ENCODE results near the gene ARHGAP18.

Gene ARHGAP18

DNA sequence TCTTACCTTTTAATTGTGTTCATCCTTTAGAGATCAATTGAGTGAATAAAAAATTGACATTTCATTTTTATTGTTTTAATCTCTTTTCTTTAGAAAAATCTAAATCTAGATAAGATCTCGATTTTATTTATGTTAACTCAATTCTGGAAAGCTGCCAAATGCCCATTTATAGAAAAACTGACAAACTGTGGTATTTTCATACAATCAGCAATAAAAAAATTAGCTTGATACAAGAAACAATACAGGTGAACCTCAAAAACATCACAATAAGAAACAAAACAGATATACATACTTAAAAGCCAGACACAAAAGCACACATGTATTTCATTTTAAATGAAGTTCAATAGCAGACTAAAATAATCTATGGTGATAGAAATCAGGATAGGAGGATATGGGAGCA, 30.0 kb upstream of the ARHGAP18 start:
- H4K20me1 ChIP-seq (ENCODE audit: control insufficient read depth, insufficient read depth, low read depth, low read length): no peaks in the 10 kb centered on the region
- no peaks in the 10 kb centered on the region for H3K27me3 ChIP-seq (ENCODE audit: control insufficient read depth, low read length)
- H3K9me2 ChIP-seq (replicated peaks; ENCODE audit: control insufficient read depth, low read length): no peaks in the 10 kb centered on the region
- H3K79me2 ChIP-seq (ENCODE audit: control insufficient read depth, low read length): no peaks in the 10 kb centered on the region
- TF ChIP-seq, protein P1, sequence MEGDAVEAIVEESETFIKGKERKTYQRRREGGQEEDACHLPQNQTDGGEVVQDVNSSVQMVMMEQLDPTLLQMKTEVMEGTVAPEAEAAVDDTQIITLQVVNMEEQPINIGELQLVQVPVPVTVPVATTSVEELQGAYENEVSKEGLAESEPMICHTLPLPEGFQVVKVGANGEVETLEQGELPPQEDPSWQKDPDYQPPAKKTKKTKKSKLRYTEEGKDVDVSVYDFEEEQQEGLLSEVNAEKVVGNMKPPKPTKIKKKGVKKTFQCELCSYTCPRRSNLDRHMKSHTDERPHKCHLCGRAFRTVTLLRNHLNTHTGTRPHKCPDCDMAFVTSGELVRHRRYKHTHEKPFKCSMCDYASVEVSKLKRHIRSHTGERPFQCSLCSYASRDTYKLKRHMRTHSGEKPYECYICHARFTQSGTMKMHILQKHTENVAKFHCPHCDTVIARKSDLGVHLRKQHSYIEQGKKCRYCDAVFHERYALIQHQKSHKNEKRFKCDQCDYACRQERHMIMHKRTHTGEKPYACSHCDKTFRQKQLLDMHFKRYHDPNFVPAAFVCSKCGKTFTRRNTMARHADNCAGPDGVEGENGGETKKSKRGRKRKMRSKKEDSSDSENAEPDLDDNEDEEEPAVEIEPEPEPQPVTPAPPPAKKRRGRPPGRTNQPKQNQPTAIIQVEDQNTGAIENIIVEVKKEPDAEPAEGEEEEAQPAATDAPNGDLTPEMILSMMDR (IDR thresholded peaks at IDR 0.05; ENCODE audit: low read depth, low read length, poor library complexity, severe bottlenecking): no peak
- no peak overlapping the region for H3K4me3 ChIP-seq (ENCODE audit: low read length)
- H3K36me3 ChIP-seq (ENCODE audit: control insufficient read depth, low read length): no peaks in the 10 kb centered on the region
- H3K4me1 ChIP-seq (ENCODE audit: control insufficient read depth, low read length): peaks cover 16% of the 10 kb centered on the region
- H3K9me3 ChIP-seq (ENCODE audit: control insufficient read depth, insufficient read depth, low read length): no peaks in the 10 kb centered on the region
- H3K27ac ChIP-seq (ENCODE audit: low read depth, low read length): no peak overlapping the region
- H3F3A ChIP-seq (ENCODE audit: control insufficient read depth, insufficient read depth): no peaks in the 10 kb centered on the region
- no peak overlapping the region for H3K4me2 ChIP-seq (ENCODE audit: low read length)

DNA sequence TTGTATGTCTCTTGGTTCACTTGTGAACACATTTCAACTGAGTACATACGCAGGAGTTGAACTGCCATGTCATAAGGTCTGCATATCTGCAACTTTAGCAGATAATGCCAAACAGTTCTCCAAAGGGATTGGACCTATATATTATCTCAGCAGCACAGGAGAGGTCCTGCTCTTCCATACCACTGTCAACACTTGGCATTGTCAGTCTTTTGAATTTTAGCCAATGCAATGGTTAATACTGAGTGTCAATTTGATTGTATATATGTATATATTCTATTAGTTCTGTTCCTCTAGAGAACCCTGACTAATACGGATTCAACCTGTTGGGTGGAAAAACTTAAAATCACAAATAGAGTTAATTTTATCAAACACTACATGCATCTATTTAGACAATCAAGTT, 26.1 kb upstream of the ARHGAP18 start:
- no peaks in the 10 kb centered on the region for H3K9me2 ChIP-seq (replicated peaks; ENCODE audit: control insufficient read depth, low read length)
- H3K9me3 ChIP-seq (ENCODE audit: control insufficient read depth, insufficient read depth, low read length): no peaks in the 10 kb centered on the region
- H3K27me3 ChIP-seq (ENCODE audit: control insufficient read depth, low read length): no peaks in the 10 kb centered on the region

DNA sequence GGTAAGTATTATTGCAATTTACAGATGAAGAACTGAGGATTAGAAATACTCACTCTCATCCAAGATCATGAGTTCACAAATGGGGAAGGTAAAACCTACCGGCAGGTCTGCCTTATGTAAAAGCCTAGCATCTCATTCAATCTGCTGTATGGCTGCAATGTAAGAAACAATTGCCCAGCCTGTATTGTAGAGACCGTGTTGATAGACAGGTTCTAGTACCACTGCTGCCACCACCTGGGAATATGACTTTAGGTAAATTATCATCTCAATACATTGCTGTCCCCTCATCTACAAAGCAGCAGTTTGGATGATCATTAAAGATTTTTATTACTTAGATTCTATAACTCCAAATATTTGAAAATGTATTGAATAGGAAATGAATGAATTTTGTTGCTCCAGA, 23.3 kb upstream of the ARHGAP18 start:
- Histone ChIP-seq H3K9me2 (replicated peaks; ENCODE audit: control insufficient read depth, low read length) (no peaks in the 10 kb centered on the region), H3K27me3 (ENCODE audit: control insufficient read depth, low read length) (no peaks in the 10 kb centered on the region), H3K27ac (ENCODE audit: low read depth, low read length) (no peak overlapping the region), H3K36me3 (ENCODE audit: control insufficient read depth, low read length) (no peaks in the 10 kb centered on the region), H3K79me2 (ENCODE audit: control insufficient read depth, low read length) (no peaks in the 10 kb centered on the region), H3F3A (ENCODE audit: control insufficient read depth, insufficient read depth) (no peaks in the 10 kb centered on the region), H3K4me2 (ENCODE audit: low read length) (no peak overlapping the region), H3K4me3 (ENCODE audit: low read length) (no peak overlapping the region), H4K20me1 (ENCODE audit: control insufficient read depth, insufficient read depth, low read depth, low read length) (no peaks in the 10 kb centered on the region), H3K9me3 (ENCODE audit: control insufficient read depth, insufficient read depth, low read length) (no peaks in the 10 kb centered on the region), H3K4me1 (ENCODE audit: control insufficient read depth, low read length) (no peaks in the 10 kb centered on the region)
- no peak for TF ChIP-seq EZH2phosphoT487 (IDR thresholded peaks at IDR 0.05; ENCODE audit: borderline replicate concordance, low read length)
- TF ChIP-seq, protein P1 (IDR thresholded peaks at IDR 0.05; ENCODE audit: low read depth, low read length, poor library complexity, severe bottlenecking): no peak

More for the DNA sequence above, 26.1 kb upstream of the ARHGAP18 start:
- no peak overlapping the region for H3K4me3 ChIP-seq (ENCODE audit: low read length)
- H3F3A ChIP-seq (ENCODE audit: control insufficient read depth, insufficient read depth): no peaks in the 10 kb centered on the region
- no peaks in the 10 kb centered on the region for H4K20me1 ChIP-seq (ENCODE audit: control insufficient read depth, insufficient read depth, low read depth, low read length)
- no peaks in the 10 kb centered on the region for H3K36me3 ChIP-seq (ENCODE audit: control insufficient read depth, low read length)
- no peaks in the 10 kb centered on the region for H3K79me2 ChIP-seq (ENCODE audit: control insufficient read depth, low read length)
- TF ChIP-seq, protein P1 (IDR thresholded peaks at IDR 0.05; ENCODE audit: low read depth, low read length, poor library complexity, severe bottlenecking): no peak
- no peak for TF ChIP-seq EZH2phosphoT487 (IDR thresholded peaks at IDR 0.05; ENCODE audit: borderline replicate concordance, low read length)
- peaks cover 4% of the 10 kb centered on the region for H3K4me1 ChIP-seq (ENCODE audit: control insufficient read depth, low read length)
- no peak overlapping the region for H3K4me2 ChIP-seq (ENCODE audit: low read length)
- no peak overlapping the region for H3K27ac ChIP-seq (ENCODE audit: low read depth, low read length)

DNA sequence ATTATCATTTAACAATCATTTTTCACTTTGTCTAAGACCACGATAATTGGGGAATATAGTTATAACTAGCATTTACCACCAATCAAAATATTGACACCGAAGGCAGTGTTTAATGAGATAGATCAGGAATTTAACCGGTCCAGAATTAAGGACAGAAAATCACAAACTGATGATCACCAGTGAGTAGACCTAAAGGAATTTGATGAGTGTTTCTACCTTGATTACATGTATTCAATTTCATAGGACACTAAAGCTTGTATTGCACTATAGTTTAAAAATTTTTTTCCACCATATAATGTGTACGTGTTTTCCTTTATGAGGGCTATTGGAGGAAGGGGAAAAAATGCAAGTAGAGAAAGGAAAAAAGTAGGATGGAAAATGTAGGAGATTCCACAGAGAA, 22.6 kb upstream of the ARHGAP18 start:
- no peaks in the 10 kb centered on the region for H3K27me3 ChIP-seq (ENCODE audit: control insufficient read depth, low read length)
- H3K4me1 ChIP-seq (ENCODE audit: control insufficient read depth, low read length): no peaks in the 10 kb centered on the region
- H3K9me2 ChIP-seq (replicated peaks; ENCODE audit: control insufficient read depth, low read length): no peaks in the 10 kb centered on the region
- H3K4me3 ChIP-seq (ENCODE audit: low read length): no peak overlapping the region
- no peaks in the 10 kb centered on the region for H3K9me3 ChIP-seq (ENCODE audit: control insufficient read depth, insufficient read depth, low read length)
- H3K4me2 ChIP-seq (ENCODE audit: low read length): no peak overlapping the region
- H4K20me1 ChIP-seq (ENCODE audit: control insufficient read depth, insufficient read depth, low read depth, low read length): no peaks in the 10 kb centered on the region
- no peak overlapping the region for H3K27ac ChIP-seq (ENCODE audit: low read depth, low read length)
- no peaks in the 10 kb centered on the region for H3K36me3 ChIP-seq (ENCODE audit: control insufficient read depth, low read length)
- H3F3A ChIP-seq (ENCODE audit: control insufficient read depth, insufficient read depth): no peaks in the 10 kb centered on the region
- H3K79me2 ChIP-seq (ENCODE audit: control insufficient read depth, low read length): no peaks in the 10 kb centered on the region
- TF ChIP-seq, protein P1 (IDR thresholded peaks at IDR 0.05; ENCODE audit: low read depth, low read length, poor library complexity, severe bottlenecking): no peak
- TF ChIP-seq EZH2phosphoT487 (IDR thresholded peaks at IDR 0.05; ENCODE audit: borderline replicate concordance, low read length): no peak
